Epithelial cell of alveolus of lung (primary cell): ENCODE data around the gene MTMR10. TPM values are rescaled to one million over a fixed set of nuclear protein-coding genes. Genes with fewer than 3 reads are reported as not detected.

Source experiments
- total RNA-seq: library from RNA; depleted of rRNA; stranded (reverse); fragments of >200 nt; gene quantifications from 2 replicates; pipeline ENCODE4 v1.2.1, GENCODE V29; 2015

The MTMR10 gene
- 8.5 and 12.6 TPM in 2 replicates for total RNA-seq

GRCh38 chr15:30991255-30992235 is at the start of gene MTMR10:
TSS of gene MTMR10 (minus strand) at chr15:30991628. CDS start at chr15:30991506, 122 bp downstream.

GRCh38 chr15:30903497-30904187 is 87.8 kb downstream of the MTMR10 start, which contains the start of gene FAN1:
TSS of gene FAN1 (plus strand) at chr15:30903915. CDS start at chr15:30904664, 749 bp downstream.

Other genes starting within 250 kb of the MTMR10 start
- 7.6 and 17.0 TPM in 2 replicates for gene FAN1, start 87.7 kb downstream of the MTMR10 start, total RNA-seq
- not detected in 2 replicates for gene TRPM1, start 110.1 kb upstream of the MTMR10 start, total RNA-seq